ENCODE data around the gene YPEL4.
"Not testable (repeated sequence)": the region's sequence is repeated elsewhere in the genome, so short reads cannot be mapped to it uniquely, and the experiment has no call there.

YPEL4 gene

DNA sequence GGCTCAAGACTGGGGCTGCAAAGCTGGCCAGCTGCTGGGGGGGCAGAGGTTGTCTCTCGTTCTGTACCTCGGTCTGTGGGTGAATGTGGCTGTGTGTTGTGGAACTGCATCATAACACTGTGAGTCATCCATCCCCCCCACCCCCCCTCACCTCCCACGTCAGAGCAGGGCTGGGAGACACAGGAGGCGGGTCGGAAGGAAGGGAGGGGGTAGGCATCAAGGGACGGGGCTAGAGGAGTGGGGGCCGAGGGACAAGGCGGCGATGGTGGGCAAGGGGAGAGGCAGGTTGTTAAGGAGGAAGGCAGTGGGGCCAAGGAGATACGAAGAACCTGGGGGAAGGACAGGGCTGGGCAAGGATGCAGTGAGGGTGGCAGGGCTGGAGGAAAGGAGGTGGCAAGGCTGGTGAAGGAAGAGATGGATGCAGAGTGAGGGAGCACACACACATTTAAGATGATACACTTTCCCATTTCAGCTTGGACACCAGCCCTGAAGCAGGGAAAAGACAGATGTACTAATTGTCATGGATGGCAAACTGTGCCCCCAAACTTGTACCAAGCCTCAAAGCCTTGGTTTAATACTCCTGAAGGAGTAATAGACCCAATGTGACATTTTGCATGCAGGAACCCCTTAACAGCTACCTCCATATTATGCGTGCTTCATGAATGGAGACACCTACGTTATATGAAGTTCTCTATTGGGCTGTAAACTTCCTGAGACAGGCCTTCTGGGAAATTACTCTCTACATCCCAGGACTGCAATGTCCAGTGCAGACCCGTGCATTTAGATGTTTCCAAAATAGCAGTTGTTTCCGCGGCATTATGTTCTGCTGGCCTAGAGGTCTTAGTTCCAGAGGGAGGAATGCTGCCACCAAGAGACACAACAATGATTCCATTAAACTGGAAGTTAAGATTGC lies at the start of gene YPEL4:
TSS of gene YPEL4 (minus strand) at position 87 of the 913 bp plus-strand sequence. CDS start 2,805 bp downstream, outside the sequence.
- peak; percentile 47 for DNase-seq

- no peak for DNase-seq
These were observed 49.2 kb upstream of the YPEL4 start for GRCh38 chr11:57698843-57699365.

DNA sequence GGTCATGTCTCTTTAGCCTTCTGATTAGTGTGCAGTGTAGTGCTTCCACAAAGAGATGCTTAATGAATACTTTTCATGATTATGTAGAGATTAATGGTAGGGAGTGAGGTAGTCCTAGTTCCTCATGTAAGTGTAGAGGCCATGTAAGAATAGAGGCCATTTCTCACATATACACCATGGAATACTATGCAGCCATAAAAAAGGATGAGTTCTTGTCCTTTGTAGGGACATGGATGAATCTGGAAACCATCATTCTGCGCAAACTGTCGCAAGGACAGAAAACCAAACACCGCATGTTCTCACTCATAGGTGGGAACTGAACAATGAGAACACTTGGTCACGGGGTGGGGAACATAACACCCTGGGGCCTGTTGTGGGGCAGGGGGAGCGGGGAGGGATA lies 40.8 kb upstream of the YPEL4 start:
- not testable (repeated sequence) for DNase-seq

DNA sequence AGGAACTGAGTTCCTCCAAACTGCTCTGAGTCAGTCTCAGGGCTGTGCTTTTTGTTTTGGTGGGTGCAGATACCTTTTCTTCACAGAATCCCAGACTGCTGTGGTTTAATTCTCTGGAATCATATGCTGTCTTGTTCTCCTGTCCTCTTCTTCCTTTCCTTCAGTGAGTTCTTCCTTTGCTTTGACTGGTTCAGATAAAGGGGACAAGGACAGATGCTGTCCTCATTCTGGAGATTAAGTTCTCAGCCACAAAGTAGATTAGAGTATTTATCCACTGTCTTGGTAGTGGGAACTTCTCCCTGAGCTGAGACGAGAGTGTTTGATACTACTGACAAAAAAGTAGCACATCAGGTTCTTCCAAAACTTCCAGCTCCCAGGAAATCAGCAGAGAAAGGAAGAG lies 31.5 kb upstream of the YPEL4 start:
- no peak for DNase-seq

DNA sequence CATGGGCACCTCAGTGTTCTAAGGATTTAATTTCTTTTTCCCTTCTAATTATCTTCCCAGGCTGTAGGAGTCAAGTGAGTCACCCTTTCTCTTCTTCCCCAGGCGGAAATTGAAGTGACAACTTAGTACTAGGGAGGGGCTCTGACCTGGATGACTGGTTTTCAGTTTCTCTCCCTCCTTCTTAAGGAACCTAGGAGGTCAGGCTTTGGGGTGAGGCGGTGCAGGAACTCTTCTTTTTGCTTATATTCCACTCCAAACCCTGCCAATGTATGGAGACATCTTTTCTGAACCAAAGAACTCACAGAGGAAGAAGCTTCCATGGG lies 30.8 kb upstream of the YPEL4 start:
- no peak for DNase-seq

DNA sequence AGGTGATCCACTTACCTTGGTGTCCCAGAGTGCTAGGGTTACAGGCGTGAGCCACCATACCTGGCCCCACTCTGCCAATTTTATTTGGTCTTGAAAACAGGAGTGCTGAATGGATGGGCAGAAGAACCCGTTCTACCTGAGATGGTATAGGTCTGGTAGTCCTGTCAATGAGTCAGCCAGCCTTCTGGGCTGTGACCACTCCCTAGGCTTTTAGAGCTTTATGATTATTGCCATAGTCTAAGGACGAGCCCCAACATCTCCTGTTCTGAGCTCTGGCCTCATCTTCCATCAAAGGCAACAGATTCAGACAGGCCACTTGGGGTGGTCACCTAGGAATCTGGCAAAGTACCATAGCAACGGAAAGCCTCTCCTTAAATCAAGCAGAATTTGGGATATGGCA lies 29.7 kb upstream of the YPEL4 start:
- DNase-seq: no peak

DNA sequence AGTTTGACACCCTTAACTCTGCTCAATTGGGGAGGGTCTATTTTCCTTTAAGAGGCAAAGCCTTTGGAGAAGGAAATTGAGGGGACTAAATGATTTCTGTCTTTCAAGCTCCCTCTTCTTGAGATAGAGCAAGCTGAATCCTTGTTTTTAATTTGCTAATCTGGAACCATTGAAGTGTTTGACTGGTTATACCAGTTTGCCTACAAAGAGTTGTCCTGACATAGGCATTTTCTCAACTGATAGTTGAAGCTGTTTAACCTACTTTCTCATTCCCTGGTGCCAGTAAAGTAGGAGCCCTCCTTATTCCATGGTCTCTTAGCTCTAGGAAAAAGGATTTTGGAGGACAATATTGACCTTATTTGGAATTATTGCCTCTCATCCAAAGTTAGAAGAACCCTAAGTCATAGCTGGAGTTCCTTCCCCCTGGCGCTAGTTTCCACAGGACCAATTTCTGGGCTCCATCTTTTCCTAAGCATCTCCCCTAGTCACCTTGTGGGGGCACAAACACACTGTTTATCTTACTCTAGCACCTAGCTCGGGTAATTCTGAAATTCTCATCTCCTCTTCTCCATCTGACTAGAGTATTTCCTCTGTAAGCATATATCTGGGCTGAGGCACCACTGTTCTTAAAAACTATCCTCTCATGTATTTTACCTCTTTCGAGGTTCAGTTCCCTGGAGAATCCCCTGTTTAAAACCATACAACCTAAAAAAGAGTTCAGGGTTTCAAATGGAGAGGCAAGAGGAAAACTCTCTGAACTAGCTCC lies 25.6 kb upstream of the YPEL4 start:
- DNase-seq: no peak

DNA sequence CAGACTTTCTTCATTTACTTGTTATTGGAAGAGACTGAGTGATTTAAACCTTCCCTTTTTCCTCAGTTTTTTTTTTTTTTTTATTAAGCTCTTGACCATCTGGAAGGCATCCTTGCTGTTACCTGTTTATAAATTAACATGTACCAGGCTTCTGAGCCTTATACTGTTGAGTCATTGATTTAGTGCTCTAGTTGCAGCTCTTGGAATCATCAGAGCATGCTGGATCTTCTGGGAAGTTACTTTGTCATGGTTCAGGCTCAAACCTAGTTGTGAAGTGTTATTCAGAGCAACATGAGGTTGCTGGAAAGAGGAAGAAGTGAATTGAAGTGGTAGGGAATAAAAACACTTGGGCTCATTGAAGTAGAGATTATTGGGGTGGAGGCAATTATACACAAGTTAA lies 24.5 kb upstream of the YPEL4 start:
- DNase-seq: no peak

DNA sequence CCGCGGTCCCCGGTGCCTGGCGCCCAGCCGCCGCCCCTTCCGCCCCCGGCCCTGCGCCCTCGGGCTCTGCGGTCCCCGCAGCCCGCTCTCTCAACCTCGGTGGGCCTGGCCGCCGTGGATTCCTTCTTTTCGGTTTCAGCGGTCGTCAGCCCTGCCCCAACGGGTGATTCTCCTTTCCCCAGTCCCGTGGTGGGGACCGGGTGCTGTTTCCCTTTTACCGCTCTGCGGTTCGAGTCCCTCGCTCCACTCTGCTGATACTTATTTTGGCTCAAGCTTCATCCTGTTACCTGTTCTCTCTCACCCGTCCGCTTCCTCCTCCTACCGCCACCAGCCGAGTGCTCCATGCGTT lies 18.7 kb upstream of the YPEL4 start:
- DNase-seq: no peak

DNA sequence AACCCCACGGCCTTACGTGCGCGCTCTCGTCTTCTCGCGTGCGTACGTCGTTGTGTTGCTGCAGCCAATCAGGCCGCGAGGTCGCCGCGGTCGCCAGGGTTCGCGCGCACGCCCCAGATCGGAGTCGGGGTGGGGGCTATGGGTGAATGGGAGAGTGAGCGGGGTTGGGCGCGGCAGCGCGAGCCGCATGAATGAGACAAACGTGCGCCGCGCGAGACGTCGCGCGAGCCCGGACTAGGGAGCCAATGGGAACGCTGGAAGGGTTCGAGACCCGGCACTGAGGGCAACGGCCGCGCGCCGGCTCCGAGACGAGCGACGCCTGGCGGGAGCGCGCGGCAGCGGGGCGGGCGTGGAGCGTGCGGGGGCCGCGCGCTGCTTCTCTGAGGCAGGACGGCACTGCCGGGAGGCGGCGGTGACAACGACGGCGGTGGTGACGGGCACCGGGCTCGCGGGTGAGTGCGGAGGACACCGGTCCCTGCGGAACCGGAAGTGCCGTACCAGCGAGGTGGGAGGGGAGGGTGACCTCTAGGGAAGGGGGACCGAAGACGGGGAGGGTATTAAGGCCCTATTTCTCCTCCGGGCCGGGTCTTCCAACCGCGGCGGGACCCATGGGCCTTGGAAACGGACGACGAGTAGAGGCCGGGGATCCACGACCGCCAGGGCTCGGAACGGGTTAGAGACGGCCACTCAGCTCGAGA lies 18.2 kb upstream of the YPEL4 start, which contains the start of gene ZDHHC5:
TSS of gene ZDHHC5 (plus strand) at position 379 of the 698 bp plus-strand sequence. CDS start 4,977 bp downstream, outside the sequence.
- peak; percentile 99 for DNase-seq

DNA sequence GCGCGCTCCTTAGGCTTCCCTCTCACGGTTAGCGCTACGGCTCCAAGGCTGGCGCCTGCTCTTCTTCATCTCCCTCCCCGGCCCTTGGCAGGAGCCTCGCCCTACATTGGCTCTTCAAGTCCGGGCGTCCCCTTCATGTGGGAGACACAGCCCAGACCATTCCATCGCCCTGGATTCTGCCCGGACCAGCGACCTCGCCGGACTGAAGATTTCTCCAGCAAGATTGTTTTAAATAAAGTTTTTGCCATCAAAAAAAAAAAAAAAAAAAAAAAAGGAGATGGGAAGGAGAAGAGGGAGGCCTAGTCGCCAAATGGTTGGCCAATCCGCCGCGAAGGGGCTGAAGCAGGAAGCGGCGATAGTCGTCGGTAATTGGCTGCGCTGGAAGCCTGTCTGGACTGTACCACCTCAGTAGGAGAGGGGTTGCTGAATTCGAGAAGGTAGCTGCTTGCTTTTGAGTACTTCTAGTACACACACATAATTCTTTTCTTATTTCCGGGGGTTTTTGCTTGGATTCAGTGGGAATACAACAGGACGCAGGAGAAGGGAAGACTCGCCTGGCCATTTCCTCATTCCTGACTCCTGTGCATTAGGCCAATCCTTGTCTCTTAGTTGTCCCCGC lies 17.5 kb upstream of the YPEL4 start:
- DNase-seq: peak; percentile 97

- no peak for DNase-seq
These were observed 14.3 kb upstream of the YPEL4 start for GRCh38 chr11:57663975-57664374.

DNA sequence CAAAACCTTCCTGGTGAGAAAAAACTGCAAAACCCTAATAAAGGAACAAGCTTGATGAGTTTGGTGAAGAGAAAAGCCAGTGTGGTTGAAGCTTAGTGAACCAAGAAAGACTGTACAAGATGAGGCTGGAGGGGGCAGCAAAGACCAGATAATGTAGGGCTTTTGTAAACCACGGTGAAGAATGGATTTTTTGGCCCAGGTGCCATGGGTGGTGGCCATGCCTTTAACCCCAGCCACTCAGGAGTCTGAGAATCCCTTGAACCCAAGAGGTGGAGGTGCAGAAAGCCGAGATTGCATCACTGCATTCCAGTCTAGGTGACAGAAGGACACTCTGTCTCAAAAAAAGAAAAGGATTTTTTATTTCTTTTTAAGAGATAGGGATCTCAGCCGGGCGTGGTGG lies 13.2 kb upstream of the YPEL4 start:
- no peak for DNase-seq

DNA sequence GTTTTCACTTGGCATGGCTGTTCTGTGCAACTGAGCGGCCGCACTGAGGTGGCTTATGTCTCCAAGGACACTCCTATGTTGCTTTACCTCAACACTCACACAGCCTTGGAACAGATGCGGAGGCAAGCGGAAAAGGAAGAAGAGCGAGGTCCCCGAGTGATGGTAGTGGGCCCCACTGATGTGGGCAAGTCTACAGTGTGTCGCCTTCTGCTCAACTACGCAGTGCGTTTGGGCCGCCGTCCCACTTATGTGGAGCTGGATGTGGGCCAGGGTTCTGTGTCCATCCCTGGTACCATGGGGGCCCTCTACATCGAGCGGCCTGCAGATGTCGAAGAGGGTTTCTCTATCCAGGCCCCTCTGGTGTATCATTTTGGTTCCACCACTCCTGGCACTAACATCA lies 10.0 kb upstream of the YPEL4 start:
- no peak for DNase-seq

DNA sequence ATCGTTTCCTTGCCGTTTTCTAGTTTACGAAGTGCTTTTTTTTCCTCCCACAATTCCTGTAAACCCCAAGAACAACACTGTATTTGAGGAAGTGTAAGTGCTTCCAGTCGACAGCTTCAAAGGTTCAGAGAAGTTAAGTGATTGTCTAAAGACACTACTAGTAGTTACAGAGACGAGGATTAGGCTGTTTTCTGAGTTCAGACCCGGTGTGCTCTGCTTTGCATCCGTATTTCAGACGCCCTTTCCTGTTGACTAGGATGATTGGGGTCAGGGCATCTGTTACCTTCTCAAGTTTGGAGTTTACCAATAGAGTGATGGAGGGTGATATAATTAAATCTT lies 8.3 kb upstream of the YPEL4 start:
- no peak for DNase-seq

- peak; percentile 99 for DNase-seq
These were observed 7.7 kb upstream of the YPEL4 start, which contains the start of gene CLP1 for GRCh38 chr11:57657194-57658022. Gene CLP1, plus strand, starts transcription at chr11:57657762. Its CDS starts 1,715 bp downstream, at chr11:57659477.

DNA sequence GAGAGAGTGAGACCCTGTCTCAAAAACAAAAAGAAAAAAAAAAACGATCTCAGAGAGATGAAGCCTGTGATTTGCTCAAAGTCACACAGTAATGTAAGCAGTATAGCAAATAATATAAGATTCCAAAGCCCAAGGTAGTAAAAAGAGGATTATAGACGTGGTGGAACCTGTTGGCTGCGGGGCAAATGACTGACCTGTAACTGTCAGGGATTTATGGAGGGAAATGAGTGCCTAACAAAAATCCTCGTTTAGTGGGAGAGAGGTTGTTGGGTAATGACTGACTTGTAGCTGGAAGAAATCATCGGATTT lies 7.1 kb upstream of the YPEL4 start:
- no peak for DNase-seq

DNA sequence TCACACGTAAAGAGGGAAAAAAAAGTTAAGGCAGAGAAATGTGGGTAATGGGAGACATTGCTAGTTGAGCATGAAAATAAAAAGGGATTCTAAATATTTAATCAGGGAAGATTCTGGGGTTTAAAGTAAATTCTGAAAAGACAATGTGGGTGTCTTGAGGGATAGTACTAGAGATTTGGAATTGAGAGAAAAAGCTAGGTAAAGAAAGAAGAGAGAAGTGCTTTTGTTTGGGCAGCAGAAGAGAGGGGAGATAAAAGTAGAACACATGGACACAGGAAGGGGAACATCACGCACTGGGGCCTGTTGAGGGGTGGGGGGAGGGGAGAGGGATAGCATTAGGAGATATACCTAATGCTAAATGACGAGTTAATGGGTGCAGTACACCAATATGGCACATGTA lies 3.5 kb upstream of the YPEL4 start:
- DNase-seq: no peak

DNA sequence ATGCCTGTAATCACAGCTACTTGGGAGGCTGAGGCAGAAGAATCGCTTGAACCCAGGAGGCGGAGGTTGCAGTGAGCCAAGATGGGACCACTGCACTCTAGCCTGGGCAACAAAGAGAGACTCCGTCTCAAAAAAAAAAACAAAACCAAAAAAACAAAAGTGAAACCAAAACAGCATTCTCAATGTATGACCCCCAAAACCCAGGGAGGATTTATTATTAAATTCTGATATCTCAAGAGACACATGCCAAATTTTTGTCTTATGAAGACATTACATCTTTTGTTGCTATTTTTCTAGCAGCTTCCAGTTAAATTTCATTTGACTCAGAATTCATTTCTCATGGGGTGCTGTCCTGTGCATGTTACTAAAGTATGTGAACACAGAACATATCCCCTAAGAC lies 3.0 kb upstream of the YPEL4 start:
- no peak for DNase-seq

DNA sequence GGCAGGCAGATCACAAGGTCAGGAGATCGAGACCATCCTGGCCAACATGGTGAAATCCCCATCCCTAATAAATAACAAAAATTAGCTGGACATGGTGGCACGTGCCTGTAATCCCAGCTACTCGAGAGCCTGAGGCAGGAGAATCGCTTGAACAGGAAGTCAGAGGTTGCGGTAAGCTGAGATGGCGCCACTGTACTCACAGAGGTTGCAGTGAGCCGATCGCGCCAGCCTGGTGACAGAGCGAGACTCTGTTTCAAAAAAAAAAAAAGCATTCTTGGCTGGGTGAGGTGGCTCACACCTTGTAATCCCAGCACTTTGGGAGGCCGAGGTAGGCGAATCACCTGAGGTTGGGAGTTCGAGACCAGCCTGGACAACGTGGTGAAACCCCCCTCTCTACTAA lies 2.5 kb upstream of the YPEL4 start:
- not testable (repeated sequence) for DNase-seq

DNA sequence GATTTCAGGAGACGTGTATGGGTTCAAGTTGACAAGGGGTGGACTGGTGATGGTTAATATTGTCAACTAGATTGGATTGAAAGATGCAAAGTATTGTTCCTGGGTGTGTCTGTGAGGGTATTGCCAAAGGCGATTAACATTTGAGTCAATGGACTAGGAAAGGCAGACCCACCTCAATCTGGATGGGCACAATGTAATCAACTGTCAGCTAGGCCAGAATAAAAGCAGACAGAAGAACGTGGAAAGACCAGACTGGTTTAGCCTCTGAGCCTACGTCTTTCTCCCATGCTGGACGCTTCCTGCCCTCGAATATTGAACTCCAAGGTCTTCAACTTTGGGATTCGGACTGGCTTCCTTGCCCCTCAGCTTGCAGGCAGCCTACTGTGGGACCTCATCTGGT lies 1.7 kb upstream of the YPEL4 start:
- DNase-seq: no peak

DNA sequence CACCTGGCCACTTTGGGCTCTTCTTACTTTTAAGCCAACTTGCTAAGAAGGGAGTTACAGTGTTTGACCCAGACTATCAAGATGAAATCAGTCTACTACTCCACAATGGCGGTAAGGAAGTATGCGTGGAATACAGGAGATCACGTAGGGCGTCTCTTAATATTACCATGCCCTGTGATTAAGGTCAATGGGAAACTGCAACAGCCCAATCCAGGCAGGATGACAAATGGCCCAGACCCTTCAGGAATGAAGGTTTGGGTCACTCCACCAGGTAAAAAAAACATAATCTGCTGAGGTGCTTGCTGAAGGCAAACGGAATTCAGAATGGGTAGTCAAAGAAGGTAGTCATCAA lies 1.0 kb upstream of the YPEL4 start:
- no peak for DNase-seq
